GM12873 (cell line): Measurements from ENCODE around the gene TMPRSS7.

Experiments
- CTCF ChIP-seq: IDR thresholded peaks from 2 replicates; pipeline ENCODE4 v1.5.1; 2012; ENCODE audit warnings: low read depth, mild to moderate bottlenecking, moderate library complexity, low read length, control low read depth; ENCODE audit not compliant: insufficient read depth; ENCODE audit errors: missing control alignments

The TMPRSS7 gene

GRCh38 chr3:112127522-112128494, 93.3 kb downstream of the TMPRSS7 start:
- no peak for TF ChIP-seq CTCF

- TF ChIP-seq CTCF, result no peak
Observed at GRCh38 chr3:112128843-112129727, 94.5 kb downstream of the TMPRSS7 start.

GRCh38 chr3:112129925-112130637, 95.5 kb downstream of the TMPRSS7 start:
- no peak for TF ChIP-seq CTCF

GRCh38 chr3:112130638-112130993, 96.1 kb downstream of the TMPRSS7 start:
- TF ChIP-seq CTCF, result no peak
